K562 (cell line): ENCODE results near the gene ASIC3. TPM values are rescaled to one million over a fixed set of nuclear protein-coding genes. Genes with fewer than 3 reads are reported as not detected.

Experiments used
- CC2D1A ChIP-seq: fragments of 450-650 bp; IDR thresholded peaks from 2 replicates; pipeline ENCODE4 v1.6.1; 2017; ENCODE audit warnings: mild to moderate bottlenecking
- CTCF ChIP-seq, 3 experiments: IDR thresholded peaks in 2 of 3; conservative IDR thresholded peaks in 1 of 3; 2 replicates each; pipeline ENCODE4 v1.5.1; 2011 to 2012; ENCODE audit warnings: low read length in 3 of 3, mild to moderate bottlenecking in 3 of 3, control low read depth in 2 of 3, improper control_type of control experiment in 1 of 3, inconsistent platforms in 1 of 3, low read depth in 1 of 3, mixed read lengths in 1 of 3, moderate library complexity in 1 of 3; ENCODE audit not compliant: insufficient read depth in 2 of 3
- DDX20 ChIP-seq: fragments of 450-650 bp; IDR thresholded peaks from 2 replicates; pipeline ENCODE4 v1.6.1; 2016; ENCODE audit warnings: missing genetic modification characterization, low read depth, mild to moderate bottlenecking, missing compliant biosample characterization, moderate library complexity
- JUNB ChIP-seq: fragments of 450-650 bp; formaldehyde crosslinking; conservative IDR thresholded peaks from 2 replicates; pipeline ENCODE4 v1.4.0; 2020; ENCODE audit warnings: mild to moderate bottlenecking
- MTA2 ChIP-seq: fragments of 450-650 bp; IDR thresholded peaks from 2 replicates; pipeline ENCODE4 v1.6.1; 2016; ENCODE audit warnings: low read depth
- NFRKB ChIP-seq: fragments of 450-650 bp; IDR thresholded peaks from 2 replicates; pipeline ENCODE4 v1.6.1; 2016; ENCODE audit warnings: low read depth
- RBM14 ChIP-seq: fragments of 200-400 bp; formaldehyde crosslinking; IDR thresholded peaks from 2 replicates; pipeline ENCODE4 v1.6.1; 2018; ENCODE audit warnings: low read depth, mild to moderate bottlenecking, low read length, moderate library complexity, borderline replicate concordance; ENCODE audit not compliant: insufficient read depth
- SMAD2 ChIP-seq: fragments of 150-350 bp; IDR thresholded peaks from 2 replicates; pipeline ENCODE4 v1.6.1; 2014; ENCODE audit warnings: low read depth, mild to moderate bottlenecking, low read length
- TAF9B ChIP-seq: fragments of 450-650 bp; IDR thresholded peaks from 2 replicates; pipeline ENCODE4 v1.6.1; 2018; ENCODE audit warnings: mild to moderate bottlenecking; ENCODE audit not compliant: partially characterized antibody
- ZNF143 ChIP-seq: sonication (generic); formaldehyde crosslinking; IDR thresholded peaks from 2 replicates; pipeline ENCODE4 v1.9.0; 2022; ENCODE audit warnings: mild to moderate bottlenecking, missing genetic modification reagents
- ZNF449 ChIP-seq: fragments of 250-450 bp; sonication (Bioruptor Pico); IDR thresholded peaks from 2 replicates; pipeline ENCODE4 v1.8.0; 2022; ENCODE audit warnings: moderate library complexity, mild to moderate bottlenecking, inconsistent platforms
- ZNF609 ChIP-seq: sonication (generic); formaldehyde crosslinking; IDR thresholded peaks from 2 replicates; pipeline ENCODE4 v1.8.1; 2023; ENCODE audit warnings: missing genetic modification reagents, mild to moderate bottlenecking, borderline replicate concordance
- ZNF668 ChIP-seq: fragments of 250-450 bp; sonication (Bioruptor Pico); IDR thresholded peaks from 2 replicates; pipeline ENCODE4 v1.8.0; 2022; ENCODE audit warnings: mild to moderate bottlenecking, inconsistent platforms
- polyA plus RNA-seq, 8 experiments: library from polyadenylated mRNA; depleted of rRNA in 4 of 8; stranded (reverse) in 5 of 8; unstranded in 3 of 8; fragments of >200 nt; fragmentation: Nextera tagmentation in 2 of 8; fragmentation: Illumina TruSeq in 1 of 8; extraction: Ambion mirVana in 2 of 8; extraction: Trizol in 1 of 8; gene quantifications; 2 replicates each; pipeline versions ENCODE4 v1.2.1 to v1.2.3, GENCODE V29; 2011 to 2014; ENCODE audit warnings: inconsistent platforms in 1 of 8, missing spikeins in 1 of 8
- total RNA-seq, 7 experiments: library from RNA; depleted of rRNA in 6 of 7; stranded (reverse); fragments of >200 nt in 6 of 7; fragmentation: Illumina TruSeq in 2 of 7; extraction: Trizol in 2 of 7; gene quantifications; 2 replicates each; pipeline versions ENCODE4 v1.2.1 to v1.2.3, GENCODE V29; 2011 to 2021; ENCODE audit warnings: low replicate concordance in 1 of 7

The ASIC3 gene
- total and polyA plus RNA-seq, 9 of the 15 experiments (the other 6 are each of a cell fraction or from before 2014, with no cell fraction given) = 0.11 to 5.0 (median 0.87) TPM

- 0 out of 2 replicates have a peak, but pooled peaks have one; percentile 16 for TF ChIP-seq CC2D1A
- TF ChIP-seq DDX20 (tag) = no peak
- TF ChIP-seq CTCF (IDR thresholded peaks at IDR 0.05 in 2 of 3, conservative IDR thresholded peaks at IDR 0.05 in 1 of 3; ENCODE audit: insufficient read depth in 2 of 3, low read depth in 1 of 3, low read length in 3 of 3) = peak; percentile 92 to 96 (median 93)
- TF ChIP-seq TAF9B = no peak
- TF ChIP-seq JUNB (CRISPR knock-in tag) = no peak
- peak; percentile 27; the same call in 1 of the 2 replicates for TF ChIP-seq ZNF449 (CRISPR knock-in tag)
- peak; percentile 95 for TF ChIP-seq ZNF143
- TF ChIP-seq ZNF609 (CRISPR knock-in tag) = 0 out of 2 replicates have a peak, but pooled peaks have one; percentile 6
- TF ChIP-seq RBM14 = 0 out of 2 replicates have a peak, but pooled peaks have one; percentile 51
- TF ChIP-seq NFRKB = no peak
- TF ChIP-seq ZNF668 = no peak
- no peak for TF ChIP-seq MTA2
- TF ChIP-seq SMAD2 = no peak; the same call in 1 of the 2 replicates
Measured at GRCh38 chr7:151028131-151028947, 20.0 kb upstream of the ASIC3 start, which contains the start of gene ABCB8 (continued).
